ENCODE results near the gene PRCD.
A peak's percentile ranks its signal among the peaks of the same experiment; 100 is the strongest.
"Not testable (repeated sequence)": the region's sequence is repeated elsewhere in the genome, so short reads cannot be mapped to it uniquely, and the experiment has no call there.

Gene PRCD

DNA sequence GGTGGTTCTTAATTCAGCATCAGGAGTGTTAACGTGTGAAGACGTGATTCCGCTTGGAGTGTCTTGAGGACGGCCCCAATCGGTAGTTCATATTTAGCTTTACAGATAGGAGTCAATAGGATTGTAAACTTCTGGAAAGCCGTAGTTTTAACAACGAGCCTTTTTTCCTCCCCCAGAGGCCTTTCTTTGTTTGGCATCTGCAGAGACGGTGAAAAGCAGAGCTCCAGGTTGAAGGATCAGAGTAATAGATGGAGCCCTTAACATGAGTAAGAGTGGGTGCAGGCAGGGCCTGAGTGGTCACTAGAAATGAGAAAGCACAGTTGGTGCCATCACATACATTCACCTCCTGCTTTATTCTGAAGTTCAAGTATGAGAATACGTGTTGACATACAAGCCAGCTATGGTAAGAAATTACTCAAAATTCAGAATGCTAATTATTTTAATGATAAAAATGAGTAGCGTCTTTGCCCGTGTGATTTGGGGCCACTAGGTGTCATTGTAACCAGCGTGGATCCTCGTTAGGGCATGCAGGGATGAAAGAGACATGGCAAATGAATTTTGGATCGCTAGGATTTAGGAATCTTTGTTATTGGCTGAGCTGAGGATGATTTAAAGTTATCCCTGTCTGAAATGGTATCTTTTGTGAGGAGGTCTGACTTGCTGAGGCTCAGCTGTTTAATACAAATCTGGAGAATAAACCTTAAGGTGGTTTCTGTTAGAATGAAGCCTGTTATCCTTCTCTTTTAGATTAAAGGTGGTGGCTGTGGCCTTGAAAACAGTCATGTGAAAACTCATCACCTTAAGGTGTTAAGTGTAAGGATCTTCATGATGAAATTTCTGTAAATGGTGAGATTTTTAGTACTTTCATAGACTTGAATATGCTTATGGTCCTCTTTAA is 18.6 kb downstream of the PRCD start:
- DNase-seq, result peak; percentile 68

GRCh38 chr17:76559460-76559859 is 19.6 kb downstream of the PRCD start:
- DNase-seq, result not testable (repeated sequence)

DNA sequence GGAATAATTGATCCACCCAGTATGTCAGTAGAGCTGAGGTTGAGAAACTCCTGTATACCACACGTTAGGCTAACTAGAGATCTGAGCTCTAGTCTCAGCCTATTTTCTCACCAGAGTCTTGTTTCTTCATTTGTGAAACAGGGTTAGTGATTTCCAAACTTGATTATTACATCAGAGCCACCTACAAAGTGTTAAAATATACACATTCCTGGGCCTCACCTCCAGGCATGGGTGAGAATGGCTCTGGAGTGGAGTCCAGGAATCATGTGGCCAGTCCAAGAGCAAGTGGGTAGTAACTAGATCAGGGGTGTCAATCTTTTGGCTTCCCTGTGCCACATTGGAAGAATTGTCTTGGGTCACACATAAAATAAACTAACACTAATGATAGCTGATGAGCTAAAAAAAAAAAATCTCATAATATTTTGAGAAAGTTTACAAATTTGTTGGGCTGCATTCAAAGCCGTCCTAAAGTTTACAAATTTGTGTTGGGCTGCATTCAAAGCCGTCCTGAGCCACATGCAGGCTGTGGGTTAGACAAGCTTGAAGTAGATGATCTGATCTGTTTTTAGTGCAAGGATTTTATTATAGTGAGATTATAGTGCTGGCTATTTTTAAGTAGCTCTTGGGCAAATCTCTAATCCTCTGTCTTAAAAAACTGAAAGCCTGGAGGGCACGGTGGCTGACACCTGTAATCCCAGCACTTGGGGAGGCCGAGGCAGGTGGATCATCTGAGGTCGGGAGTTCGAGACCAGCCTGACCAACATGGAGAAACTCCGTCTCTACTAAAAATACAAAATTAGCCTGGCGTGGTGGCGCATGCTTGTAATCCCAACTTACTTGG is 20.4 kb downstream of the PRCD start:
- DNase-seq, result peak; percentile 23

GRCh38 chr17:76560877-76561221 is 21.0 kb downstream of the PRCD start:
- DNase-seq, result no peak

- no peak for DNase-seq
Observed at GRCh38 chr17:76561332-76561731, 21.5 kb downstream of the PRCD start.

DNA sequence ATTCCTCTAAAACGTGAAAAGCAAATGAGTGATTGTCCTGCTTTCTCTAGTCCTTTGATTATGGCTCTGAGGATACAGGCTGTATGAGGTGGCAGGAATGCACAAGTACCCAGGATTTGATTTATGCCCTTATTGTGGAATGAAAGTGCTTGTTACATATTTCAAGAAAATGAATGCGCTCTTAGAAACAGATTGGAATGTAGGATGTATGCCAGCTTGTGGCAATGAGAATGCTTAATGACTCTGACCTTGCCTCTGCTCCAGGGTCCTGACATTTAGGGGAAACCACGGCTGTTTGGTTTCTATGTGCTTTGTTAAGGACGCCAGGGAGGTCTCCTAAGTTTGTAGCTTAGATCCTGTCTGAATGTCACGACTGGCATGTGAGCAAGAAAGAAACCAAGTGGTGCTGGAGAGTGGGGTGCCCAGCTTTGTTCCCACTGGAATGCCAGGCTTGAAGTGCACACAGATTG is 22.0 kb downstream of the PRCD start:
- DNase-seq, result no peak

DNA sequence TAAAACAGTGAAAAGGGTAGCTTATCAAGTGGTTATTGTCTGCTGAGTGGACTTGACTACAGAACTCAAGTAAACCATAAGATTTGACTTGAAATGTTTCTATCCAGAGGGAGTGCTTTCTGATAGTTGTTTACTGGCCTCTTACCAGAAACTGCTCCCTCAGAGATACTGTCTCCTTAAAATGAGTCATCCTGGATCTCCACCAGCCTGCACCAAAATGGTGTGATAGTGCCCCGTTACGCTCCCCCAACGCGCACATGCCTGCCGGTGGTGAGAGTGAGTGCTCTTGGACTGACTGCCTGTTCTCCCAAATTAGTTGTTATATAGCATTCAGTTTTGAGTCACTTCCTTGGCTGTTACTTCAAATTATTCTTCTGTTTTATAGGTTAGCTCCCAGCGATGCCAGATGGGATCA is 22.9 kb downstream of the PRCD start:
- peak; percentile 82 for DNase-seq

DNA sequence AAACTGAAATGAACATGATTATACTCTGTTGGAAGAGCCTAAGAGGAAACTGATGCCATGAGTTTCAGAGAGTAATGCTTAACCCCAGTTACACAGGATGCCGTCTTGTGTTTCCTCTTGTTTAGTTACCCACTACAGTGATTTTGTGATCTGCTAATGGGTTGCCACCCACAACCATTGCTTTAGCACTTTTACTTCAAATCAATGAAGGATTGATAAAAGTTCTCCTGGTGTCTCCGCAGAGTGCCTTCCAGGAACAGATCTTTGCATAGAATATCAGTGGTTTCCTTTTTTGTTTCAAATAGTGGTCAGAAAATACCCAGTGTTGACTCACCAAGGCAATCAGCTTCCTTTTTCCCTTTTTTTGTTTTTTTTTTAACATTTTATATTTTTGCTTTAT is 23.5 kb downstream of the PRCD start:
- not testable (repeated sequence) for DNase-seq

- DNase-seq, result not testable (repeated sequence)
Observed at GRCh38 chr17:76564991-76565727, 25.3 kb downstream of the PRCD start.

DNA sequence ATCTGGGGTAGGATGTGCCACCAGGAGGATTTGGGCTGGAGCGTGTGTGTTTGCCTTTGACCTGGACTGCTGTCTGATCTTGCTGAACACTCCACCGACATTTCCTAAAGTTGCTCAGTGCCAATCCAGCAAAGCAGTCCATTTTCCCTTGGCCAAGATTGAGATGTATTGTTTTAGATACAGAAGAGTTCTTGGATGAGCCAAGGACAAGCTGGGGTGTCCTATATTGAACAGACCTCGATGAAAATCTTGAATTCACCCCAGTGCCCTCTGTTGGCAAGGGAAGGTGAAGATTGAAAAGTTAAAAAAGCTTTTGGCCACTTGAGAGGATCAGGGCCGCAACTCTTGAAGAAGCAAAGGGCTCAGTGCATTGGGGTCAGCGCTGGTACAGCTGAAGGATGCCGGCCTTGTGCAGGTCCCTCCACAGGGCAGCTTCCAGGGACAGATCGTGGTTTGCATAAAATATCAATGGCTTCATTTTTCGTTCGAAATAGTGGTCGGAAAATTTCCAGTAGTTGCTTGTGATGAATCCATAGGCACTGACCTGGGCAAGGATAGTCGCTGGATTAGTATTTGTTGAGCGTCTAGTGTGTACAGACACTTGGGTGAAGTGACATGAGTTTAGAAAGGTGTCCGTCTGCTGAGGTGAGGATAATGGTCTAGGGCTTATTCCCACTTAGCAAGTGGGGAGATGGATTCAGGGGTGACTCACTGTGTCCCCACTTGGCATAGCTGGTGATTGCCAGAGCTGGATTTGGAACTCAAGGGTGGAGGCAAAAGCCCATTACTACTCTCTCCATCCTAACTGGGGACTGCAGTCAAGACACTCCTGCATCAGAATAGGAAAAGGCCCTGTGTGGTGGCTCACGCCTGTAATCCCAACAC is 26.1 kb downstream of the PRCD start:
- DNase-seq, result peak; percentile 39

DNA sequence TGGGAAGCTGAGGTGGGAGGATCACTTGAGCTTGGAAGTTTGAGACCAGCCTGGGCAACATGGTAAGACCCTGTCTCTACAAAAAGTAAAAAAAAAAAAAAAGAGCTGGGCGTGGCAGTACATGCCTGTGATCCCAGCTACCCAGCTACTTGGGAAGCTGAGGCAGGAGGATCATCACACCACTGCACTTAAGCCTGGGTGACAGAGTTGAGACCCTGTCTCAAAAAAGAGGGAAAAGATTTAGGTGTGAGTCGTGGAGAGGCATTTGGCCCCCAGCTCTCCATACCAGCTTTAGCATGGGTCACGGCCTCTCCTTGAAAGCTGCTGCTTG is 26.7 kb downstream of the PRCD start:
- DNase-seq, result no peak

DNA sequence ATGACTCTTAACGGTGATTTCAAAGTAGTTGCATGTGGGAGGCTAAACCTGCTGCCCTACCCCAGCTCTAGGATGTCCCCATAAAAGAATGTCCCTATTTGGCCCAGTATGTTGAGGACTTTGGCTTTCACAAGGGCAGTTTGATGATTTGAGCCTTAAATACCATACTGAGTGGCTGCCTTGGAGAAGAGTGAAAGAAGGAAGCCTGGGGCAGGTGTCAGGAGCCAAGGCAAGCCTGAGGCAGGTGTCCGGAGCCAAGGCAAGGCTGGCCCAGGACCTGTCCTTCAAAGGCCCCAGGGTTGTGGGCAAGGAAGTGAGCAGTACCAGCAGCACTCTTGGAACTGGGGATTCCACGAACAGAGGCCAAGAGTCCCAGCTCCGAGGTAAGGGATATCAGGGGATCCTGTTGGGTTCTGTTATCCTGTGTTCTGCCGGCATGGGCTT is 27.2 kb downstream of the PRCD start:
- DNase-seq, result no peak

DNA sequence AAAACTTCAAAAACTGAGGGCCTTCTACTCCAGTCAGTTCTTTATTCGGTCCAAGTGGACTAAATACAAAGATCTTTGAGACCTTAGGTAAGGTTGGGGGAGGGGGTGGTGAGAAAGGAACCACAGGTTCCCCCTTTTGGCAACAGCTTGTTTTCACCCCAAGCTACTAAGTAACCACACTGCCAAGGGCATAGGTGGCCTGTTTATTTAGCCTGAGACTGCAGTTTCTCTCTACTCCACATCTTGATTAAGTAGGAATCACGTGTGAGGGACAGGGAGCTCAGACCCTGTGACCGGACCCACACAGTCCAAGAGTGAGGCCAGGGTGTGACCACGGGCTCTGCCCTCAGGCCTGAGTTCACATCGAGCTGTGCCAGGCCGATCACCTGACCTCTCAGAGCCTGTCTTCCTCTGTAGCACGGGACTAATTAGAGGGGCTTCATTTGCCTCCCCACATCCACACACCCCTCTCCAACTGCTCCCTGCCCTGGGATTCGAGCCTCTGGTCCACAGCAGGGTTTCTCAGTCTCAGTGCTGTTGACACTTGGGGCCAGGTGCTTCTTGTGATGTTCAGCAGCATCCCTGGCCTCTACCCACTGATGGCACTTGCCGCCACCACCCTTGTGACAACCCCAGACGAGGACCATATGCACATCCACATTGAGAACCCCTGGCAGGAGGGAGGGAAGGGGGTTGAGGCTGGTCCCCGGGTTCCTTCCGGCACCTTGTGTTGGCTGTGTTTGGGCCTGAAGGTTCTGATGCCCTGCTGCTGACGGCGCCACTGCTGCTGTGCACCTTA is 28.0 kb downstream of the PRCD start:
- peak; percentile 77 for DNase-seq

- DNase-seq, result no peak
Observed at GRCh38 chr17:76568811-76569221, 29.0 kb downstream of the PRCD start.

GRCh38 chr17:76569607-76570279 is 29.9 kb downstream of the PRCD start:
- DNase-seq, result no peak

- no peak for DNase-seq
Observed at GRCh38 chr17:76570457-76570856, 30.6 kb downstream of the PRCD start.

GRCh38 chr17:76570877-76571471 is 31.1 kb downstream of the PRCD start:
- peak; percentile 32 for DNase-seq

- no peak for DNase-seq
Observed at GRCh38 chr17:76572201-76572910, 32.5 kb downstream of the PRCD start.

- DNase-seq, result no peak
Observed at GRCh38 chr17:76573096-76573495, 33.3 kb downstream of the PRCD start.

- no peak for DNase-seq
Observed at GRCh38 chr17:76574166-76574565, 34.3 kb downstream of the PRCD start.

Data from hematopoietic multipotent progenitor cell treated with erythropoietin and hydrocortisone succinate and interleukin-3 and kit ligand, for 6 days (in vitro differentiated cells).